OCI-LY3 (cell line): ENCODE data around the gene SLC27A4.

Experiments used
- CTCF ChIP-seq: fragments of 200-600, 300-600 bp; sonication (generic); IDR thresholded peaks from 2 replicates; pipeline ENCODE4 v1.5.1; 2014; ENCODE audit warnings: antibody characterized with exemption, low read length, low read depth
- EZH2phosphoT487 ChIP-seq: fragments of 200-600 bp; shearing (Covaris generic); IDR thresholded peaks from 2 replicates; pipeline ENCODE4 v1.6.1; 2018; ENCODE audit warnings: antibody characterized with exemption, mixed run types, low read depth

- no peak for TF ChIP-seq CTCF
- no peak for TF ChIP-seq EZH2phosphoT487
These were observed 54.2 kb downstream of the SLC27A4 start for GRCh38 chr9:128394379-128395168.
